Stimulated activated CD8-positive, alpha-beta memory T cell treated with anti-CD3 and anti-CD28 coated beads, Interleukin-4, amount 100 ng/mL, for 48 hours (primary cell): ENCODE data around the gene APBB1IP.
"Not testable (repeated sequence)": the region's sequence is repeated elsewhere in the genome, so short reads cannot be mapped to it uniquely, and the experiment has no call there.

Experiments used
- DNase-seq: peaks from one replicate; pipeline ENCODE4 v3.0.0-alpha.2; 2020

The APBB1IP gene

DNA sequence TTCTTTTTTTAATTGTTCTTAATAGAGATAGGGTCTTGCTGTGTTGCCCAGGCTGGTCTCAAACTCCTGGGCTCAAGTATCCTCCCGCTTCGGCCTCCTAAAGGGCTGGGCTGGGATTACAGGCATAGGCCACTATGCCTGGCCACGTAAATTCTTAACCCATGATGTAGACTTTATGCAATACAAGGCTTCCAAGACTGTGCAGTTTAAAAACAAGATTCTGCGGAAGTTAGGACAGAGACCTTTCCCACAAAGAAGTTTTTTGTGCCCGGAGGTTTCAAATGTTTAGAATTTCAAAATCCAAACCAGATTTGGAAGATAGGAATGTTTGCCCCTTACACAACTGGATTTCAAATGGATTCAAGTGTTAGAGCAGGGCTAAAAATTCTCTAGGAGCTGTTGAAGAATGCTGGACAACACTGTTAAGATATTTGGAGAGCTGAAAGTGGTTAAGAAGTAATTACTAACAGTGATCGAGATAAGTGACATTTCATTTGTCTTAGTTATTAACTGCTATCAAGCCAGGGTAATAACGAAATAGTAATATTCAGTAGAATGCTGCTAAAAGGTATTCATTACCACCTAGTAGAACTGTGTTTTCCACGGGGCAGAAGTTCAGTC lies 7.4 kb downstream of the APBB1IP start:
- no peak for DNase-seq

DNA sequence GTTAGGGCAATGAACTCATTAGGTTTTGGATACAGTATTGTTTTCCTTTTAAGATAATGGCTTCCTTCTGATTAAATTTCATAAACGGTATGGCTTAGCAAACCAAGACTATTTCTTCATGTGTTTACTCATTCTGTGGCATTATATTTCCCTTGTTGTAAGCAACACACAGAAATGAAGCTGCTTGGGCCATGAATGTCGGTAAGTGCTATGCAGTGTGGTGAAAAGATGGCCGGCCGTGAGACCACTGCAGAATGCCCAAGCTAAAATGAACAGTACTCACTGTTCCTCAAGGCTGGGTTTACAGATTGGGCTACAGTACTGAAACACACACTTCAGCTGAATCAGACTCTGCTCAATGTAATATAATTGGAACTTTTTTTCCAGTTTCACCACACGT lies 8.1 kb downstream of the APBB1IP start:
- DNase-seq: no peak

- DNase-seq: no peak
These were observed 10.2 kb downstream of the APBB1IP start for GRCh38 chr10:26448292-26448691.

DNA sequence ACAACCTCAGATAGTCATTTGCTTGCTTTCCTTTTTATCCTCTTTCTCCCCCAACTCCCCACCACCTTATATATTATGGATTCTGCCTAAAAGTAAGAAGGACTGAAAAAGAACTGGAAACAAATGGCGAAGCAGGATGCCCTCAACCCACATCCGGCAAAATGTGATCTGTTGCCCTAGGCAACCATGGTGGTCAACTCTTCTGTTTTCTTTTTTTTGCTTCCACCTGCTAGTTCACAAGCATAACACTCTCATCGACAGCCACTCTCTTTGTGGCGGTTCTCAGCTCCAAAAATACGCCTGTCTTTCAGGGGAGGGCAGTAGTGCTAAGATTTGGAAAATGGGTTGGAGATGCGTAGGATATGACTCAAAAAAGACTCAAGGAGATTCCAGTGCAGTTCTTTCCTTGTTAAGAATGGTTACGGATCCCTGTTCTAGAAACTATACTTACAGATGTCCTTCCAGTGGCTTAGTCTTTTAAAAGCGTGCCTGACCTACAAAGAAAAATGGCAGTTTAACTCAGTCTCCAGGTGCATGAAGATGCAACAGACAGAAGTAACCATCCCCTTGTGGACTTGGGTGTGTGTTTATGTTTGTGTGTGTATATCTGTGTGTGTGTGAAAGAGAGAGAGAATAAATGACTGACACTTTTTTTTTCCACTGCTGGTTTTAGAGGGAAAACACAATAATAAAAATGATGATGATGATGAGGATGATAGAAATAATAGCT lies 10.7 kb downstream of the APBB1IP start:
- DNase-seq: peak; percentile 69

- no peak for DNase-seq
These were observed 11.6 kb downstream of the APBB1IP start for GRCh38 chr10:26449726-26450125.

DNA sequence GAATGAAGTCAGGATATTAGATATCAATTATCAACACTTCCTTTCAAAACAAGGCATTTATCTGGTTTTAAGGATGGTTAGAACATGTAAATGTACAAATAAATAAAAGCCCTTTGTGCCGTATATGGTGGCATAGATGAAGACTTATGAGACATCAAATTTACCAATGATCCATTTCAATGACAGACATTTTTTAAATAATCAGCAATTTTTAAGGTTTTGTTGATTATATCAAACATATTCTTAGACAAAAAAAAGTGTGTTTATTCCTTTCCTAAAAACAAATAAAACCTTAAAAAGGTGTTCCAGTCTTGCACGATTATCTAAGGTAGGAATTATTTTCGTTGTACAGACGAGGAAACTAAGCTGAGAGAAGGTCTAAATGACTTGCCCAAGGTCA lies 13.8 kb downstream of the APBB1IP start:
- DNase-seq: no peak

- no peak for DNase-seq
These were observed 15.7 kb downstream of the APBB1IP start for GRCh38 chr10:26453850-26454249.

DNA sequence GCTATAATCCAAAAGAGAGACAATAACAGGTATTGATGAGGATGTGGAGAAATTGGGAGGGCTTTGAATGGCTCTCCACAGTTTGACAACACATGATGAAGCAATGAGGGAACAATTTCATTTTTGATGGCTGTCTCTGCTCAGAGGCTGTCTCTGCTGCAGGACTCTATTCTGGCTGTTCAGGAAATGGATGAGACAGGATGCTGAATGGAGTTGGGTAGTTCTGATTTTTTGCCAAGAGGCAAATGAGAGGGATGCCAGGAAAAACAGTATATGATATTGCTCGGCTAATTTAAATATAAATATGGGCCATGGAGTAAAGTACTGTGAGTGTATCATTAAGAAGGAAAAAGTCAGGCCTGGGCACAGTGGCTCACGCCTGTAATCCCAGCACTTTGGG lies 16.8 kb downstream of the APBB1IP start:
- no peak for DNase-seq

GRCh38 chr10:26455567-26456315 lies 17.6 kb downstream of the APBB1IP start:
- DNase-seq: no peak

- no peak for DNase-seq
These were observed 18.9 kb downstream of the APBB1IP start for GRCh38 chr10:26457088-26457487.

DNA sequence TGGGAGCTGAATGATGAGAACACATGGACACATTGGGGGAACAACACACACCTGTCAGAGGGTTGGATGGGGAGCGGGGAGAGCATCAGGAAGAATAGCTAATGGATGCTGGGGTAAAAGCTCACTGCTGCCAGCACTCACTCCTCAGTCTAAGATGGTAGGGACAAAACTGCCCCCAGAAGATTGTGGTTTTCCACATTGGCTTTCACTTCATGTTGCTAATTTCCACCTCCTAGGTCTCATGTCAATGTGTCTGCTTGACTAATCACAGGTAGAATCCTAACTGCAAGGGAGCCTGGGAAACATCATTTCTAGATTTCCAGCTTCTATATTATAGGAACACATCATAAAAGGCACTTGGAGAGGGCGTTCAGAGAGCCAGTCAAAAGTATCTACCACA lies 22.6 kb downstream of the APBB1IP start:
- DNase-seq: no peak

GRCh38 chr10:26463986-26464385 lies 25.8 kb downstream of the APBB1IP start:
- no peak for DNase-seq

DNA sequence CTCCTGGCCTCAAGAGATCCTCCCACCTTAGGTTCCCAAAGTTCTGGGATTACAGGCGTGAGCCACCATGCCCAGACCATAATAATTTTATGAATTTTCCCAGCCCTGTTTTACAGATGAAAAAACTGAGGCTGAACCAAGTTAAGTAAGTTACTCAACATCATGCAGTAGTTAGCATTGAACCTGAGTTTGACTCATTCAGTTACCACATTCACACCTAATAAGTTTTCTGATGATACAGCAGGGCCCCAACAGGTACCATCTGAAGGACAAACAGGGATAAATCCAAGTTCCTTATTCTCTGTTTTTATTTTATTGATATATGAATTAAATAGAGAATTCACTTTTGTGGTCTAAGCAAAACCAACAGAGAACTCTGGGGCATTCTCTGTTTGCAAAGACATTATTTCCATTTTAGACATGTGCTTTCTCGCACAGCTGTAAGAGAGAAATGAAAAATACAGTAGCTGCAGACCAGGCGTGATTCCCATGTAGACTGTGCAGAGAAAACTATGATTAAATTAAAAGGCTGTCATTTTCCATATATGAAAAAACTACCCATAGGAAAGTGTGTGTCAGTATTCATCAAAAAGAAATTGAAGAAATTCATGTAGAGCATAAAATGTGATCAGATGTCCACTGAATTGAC lies 26.6 kb downstream of the APBB1IP start:
- DNase-seq: no peak

- not testable (repeated sequence) for DNase-seq
These were observed 28.4 kb downstream of the APBB1IP start for GRCh38 chr10:26466531-26466930.

DNA sequence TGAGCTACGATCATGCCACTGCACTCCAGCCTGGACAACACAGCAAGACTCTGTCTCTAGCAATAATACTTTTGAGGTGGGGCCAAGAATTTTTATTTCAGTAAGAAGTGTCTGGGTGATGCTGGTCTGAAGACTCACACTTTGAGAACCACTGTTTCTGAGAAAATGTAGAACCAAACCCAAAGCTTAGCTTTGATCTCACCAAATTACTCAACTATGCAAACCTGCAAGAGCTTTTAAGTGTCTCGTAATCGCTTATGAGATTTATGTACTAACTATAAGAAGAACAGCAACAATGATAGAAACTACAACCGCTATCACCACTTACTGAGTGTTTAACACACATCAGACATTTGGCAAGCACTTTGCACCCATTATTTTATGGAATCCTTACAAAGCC lies 29.5 kb downstream of the APBB1IP start:
- DNase-seq: no peak

DNA sequence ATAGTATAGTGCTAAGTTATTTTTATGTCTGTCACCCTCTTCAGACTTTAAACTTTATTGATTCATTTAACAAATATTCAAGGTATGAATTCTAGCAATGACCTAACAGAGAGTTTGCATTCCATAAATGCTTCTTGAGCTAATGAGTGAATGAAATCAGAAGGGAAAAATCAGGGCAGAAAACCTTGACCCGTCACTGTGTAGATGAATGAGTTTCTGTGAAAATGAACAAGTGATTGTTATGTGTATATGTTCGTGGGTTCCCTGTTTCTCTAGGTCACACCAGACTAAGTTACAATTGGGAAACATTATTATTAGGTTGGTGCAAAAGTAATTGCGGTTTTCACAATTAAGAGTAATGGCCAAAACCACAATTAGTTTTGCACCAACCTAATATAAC lies 30.1 kb downstream of the APBB1IP start:
- DNase-seq: no peak

DNA sequence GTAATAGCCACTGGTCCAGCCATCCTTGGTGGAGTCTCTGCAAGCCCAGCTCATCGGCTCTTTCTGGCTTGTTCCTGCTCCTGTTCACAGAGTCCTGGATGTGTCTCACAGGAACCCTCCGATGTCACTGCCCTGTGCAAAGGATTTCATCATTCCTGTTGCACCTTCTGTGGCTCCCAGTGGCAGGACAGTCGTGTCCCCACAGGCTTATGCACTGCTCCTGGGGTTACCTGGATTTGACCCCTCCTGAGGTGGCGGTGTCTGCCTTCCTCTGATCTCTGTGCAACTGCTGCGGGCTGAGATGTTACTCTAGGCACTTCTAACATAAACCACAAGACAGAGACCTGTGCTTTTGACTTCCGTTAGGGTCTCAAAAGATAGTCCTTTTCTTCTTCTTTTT lies 30.6 kb downstream of the APBB1IP start:
- DNase-seq: peak; percentile 42

DNA sequence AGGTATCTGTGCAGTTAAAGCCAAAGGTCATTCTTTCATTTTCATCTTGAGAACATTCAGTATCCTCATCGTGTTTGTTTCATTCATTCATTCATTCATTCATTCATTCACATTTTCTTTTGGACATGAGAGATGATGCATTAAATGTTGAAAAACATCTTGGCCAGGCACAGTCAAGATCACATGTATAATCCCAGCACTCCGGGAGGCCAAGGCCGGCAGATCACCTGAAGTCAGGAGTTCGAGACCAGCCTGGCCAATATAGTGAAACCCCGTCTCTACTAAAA lies 34.3 kb downstream of the APBB1IP start:
- no peak for DNase-seq

DNA sequence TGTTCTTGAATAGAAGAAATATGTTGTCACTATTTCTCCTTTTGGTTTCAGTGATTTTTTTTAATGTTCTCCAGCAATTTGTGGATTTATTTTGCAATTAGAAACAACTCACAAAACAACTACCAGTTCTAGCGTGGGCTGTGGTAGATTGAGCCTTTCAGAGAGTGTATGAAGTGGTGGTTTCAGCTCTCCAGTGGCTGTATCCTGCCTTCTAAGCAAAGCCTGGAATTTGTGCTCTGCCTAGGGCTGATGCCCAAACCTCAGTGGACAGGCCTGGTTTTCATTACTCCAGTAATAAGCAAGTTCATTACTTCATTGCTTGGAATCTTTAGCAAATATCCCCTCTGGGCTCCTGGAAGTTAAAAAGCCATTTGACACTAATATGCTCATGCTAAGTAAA lies 35.9 kb downstream of the APBB1IP start:
- no peak for DNase-seq

GRCh38 chr10:26474845-26475244 lies 36.7 kb downstream of the APBB1IP start:
- not testable (repeated sequence) for DNase-seq

DNA sequence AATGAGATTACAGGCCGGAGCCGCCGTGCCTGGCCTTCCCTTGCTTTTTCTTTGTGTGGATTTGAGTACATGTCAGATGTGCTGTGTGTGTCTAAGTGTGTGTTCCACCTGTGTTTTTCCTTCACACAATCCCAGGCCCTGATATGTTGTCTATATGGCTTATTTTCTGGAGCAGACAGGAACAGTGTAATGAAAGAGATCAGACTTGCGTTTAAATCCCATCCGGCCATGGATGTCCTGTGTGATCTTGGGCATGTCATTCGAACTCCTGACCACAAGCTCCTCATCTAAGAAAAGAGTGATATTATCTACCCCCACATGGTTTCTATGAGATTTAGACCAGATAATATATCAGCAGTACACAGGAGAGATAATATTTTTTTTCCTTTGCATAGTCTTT lies 37.2 kb downstream of the APBB1IP start:
- no peak for DNase-seq

- no peak for DNase-seq
These were observed 39.4 kb downstream of the APBB1IP start for GRCh38 chr10:26477501-26477900.

DNA sequence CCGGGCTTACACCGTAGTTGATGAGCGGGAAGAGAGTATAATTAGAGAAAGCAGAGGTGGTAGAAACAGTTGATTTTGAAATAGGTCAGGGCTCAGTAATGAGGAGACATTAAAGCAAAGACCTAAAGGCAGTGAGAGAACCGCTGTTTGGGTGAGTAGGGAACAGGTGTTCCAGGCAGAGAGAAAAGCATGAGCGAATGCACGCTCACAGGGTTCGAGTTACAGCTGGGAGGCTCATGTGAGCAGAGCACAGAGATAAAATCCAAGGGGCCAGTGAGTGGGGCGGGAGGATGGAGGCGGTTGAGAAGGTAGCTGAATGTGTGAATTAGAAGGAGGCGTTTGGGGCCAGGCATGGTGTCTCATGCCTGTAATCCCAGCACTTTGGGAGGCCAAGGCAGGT lies 39.9 kb downstream of the APBB1IP start:
- no peak for DNase-seq
